Vagina (tissue), 2 donors: ENCODE measurements around the gene SPTBN1. TPM values are rescaled to one million over a fixed set of nuclear protein-coding genes. Genes with fewer than 3 reads are reported as not detected.
A peak's percentile ranks its signal among the peaks of the same experiment; 100 is the strongest.

Experiments
- DNase-seq, 2 donors: peaks; one replicate each; pipeline ENCODE4 v3.0.0-alpha.2; 2017; ENCODE audit errors: extremely low spot score in 2 of 2
- H3K27ac ChIP-seq: fragments of 200-600 bp; sonication (generic); one replicate; pipeline ENCODE4 v1.5.1; 2019
- H3K27me3 ChIP-seq: fragments of 200-600 bp; sonication (generic); one replicate; pipeline ENCODE4 v1.5.1; 2019
- H3K36me3 ChIP-seq, 2 donors: fragments of 200-600 bp; sonication (generic); one replicate each; pipeline ENCODE4 v1.5.1; 2017 to 2019
- H3K4me1 ChIP-seq: fragments of 200-600 bp; sonication (generic); one replicate; pipeline ENCODE4 v1.5.1; 2019
- H3K4me3 ChIP-seq, 2 donors: fragments of 200-600 bp; sonication (generic); 1 replicate in 1 of 2; 2 replicates in 1 of 2; pipeline ENCODE4 v1.5.1; 2016 to 2019
- H3K9me3 ChIP-seq: fragments of 200-600 bp; sonication (generic); one replicate; pipeline ENCODE4 v1.5.1; 2019
- POLR2A ChIP-seq, 2 donors: fragments of 450-650 bp; IDR thresholded peaks; one replicate each; pipeline ENCODE4 v1.6.1; 2017; ENCODE audit warnings: antibody characterized with exemption in 2 of 2, mild to moderate bottlenecking in 2 of 2, moderate library complexity in 2 of 2
- POLR2AphosphoS5 ChIP-seq, 2 donors: sonication (generic); formaldehyde crosslinking; IDR thresholded peaks; one replicate each; pipeline ENCODE4 v1.9.0; 2017; ENCODE audit warnings: antibody characterized with exemption in 2 of 2, mild to moderate bottlenecking in 2 of 2, low read depth in 1 of 2; ENCODE audit not compliant: insufficient read depth in 1 of 2
- intact Hi-C: fragments of 100-400 bp; cut with DNase I; formaldehyde crosslinking; loops from one replicate; pipeline ENCODE4 v1.15.1; 2023
- total RNA-seq: library from RNA; depleted of rRNA; stranded (reverse); fragments of >200 nt; gene quantifications from one replicate; pipeline ENCODE4 v1.2.3, GENCODE V29; 2016
- TF ChIP-seq, protein P1 (sequence below), 3 experiments: fragments of 450-650 bp in 2 of 3; fragments of 200-600 bp in 1 of 3; sonication (generic) in 1 of 3; IDR thresholded peaks; one replicate each; pipeline ENCODE4 v1.5.1; 2017 to 2019; ENCODE audit warnings: antibody characterized with exemption in 3 of 3, mild to moderate bottlenecking in 2 of 3, moderate library complexity in 2 of 3

SPTBN1 gene
- total RNA-seq, 1 donor from 2014 or later = 278 TPM

DNA sequence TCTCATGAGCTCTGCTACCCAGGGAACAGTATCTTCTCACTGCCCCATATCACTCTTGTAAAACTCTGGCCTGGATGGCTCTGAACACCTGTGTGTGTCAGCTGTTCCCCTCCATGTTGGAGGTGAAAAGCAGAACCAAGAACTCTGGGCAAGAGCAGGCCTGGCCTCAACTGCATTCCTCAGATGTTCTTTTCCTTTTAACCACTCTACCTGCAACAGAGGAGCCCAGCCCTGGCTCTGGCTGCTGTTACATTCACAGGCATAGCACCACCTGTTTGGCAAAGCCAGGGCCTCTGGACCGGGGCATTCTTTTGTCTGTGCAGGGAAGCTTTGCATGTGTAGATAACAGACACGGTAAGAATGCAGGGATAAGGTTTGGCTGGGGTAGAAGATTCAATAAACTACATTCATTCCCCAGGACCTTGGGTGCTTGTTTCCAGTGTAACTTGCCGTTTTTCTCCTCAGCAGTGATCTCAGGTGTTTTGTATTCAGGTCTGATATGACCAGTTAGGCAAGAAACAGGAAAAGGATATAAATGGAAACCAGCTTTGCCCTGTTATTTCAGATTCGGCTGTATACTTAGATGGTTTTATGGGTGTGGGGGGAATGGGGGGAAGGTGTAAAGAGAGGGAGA, 95.1 kb downstream of the SPTBN1 start:
- no peak for DNase-seq
- H3K9me3 ChIP-seq = no peaks in the 10 kb centered on the region
- no peak overlapping the region for H3K4me3 ChIP-seq
- H3K27me3 ChIP-seq = no peaks in the 10 kb centered on the region
- TF ChIP-seq POLR2AphosphoS5 (IDR thresholded peaks at IDR 0.05; ENCODE audit: insufficient read depth in 1 of 2, low read depth in 1 of 2) (no peak), POLR2A (IDR thresholded peaks at IDR 0.05) (no peak)
- TF ChIP-seq, protein P1, sequence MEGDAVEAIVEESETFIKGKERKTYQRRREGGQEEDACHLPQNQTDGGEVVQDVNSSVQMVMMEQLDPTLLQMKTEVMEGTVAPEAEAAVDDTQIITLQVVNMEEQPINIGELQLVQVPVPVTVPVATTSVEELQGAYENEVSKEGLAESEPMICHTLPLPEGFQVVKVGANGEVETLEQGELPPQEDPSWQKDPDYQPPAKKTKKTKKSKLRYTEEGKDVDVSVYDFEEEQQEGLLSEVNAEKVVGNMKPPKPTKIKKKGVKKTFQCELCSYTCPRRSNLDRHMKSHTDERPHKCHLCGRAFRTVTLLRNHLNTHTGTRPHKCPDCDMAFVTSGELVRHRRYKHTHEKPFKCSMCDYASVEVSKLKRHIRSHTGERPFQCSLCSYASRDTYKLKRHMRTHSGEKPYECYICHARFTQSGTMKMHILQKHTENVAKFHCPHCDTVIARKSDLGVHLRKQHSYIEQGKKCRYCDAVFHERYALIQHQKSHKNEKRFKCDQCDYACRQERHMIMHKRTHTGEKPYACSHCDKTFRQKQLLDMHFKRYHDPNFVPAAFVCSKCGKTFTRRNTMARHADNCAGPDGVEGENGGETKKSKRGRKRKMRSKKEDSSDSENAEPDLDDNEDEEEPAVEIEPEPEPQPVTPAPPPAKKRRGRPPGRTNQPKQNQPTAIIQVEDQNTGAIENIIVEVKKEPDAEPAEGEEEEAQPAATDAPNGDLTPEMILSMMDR (IDR thresholded peaks at IDR 0.05) = no peak
- H3K4me1 ChIP-seq = peaks cover 42% of the 10 kb centered on the region
- H3K36me3 ChIP-seq = no peaks in the 10 kb centered on the region
- intact Hi-C loops = no loop called here
- H3K27ac ChIP-seq = no peak overlapping the region

DNA sequence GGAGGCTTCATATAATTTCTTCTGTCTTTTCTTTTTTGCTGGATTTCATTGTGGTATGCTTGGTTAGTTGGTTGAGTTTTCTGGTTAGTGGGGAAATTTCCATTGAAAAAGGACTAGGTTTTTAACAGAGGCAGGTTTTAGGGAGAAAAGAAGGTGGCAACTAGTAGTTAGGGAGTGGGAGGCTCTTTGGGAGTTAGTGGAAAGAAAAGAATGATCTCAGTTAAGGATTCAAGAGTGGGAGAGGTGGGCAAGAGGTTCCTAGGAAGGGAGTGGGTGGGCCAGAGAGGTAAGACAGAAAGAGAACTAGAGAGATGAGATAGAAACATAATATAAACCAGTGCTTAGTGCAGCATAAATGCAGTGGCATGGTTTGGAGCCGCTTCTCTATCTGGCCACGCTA, 96.9 kb downstream of the SPTBN1 start:
- Histone ChIP-seq H3K4me1 (peaks cover 54% of the 10 kb centered on the region), H3K36me3 (no peaks in the 10 kb centered on the region), H3K27me3 (no peaks in the 10 kb centered on the region), H3K4me3 (no peak overlapping the region), H3K9me3 (no peaks in the 10 kb centered on the region), H3K27ac (no peak overlapping the region)
- intact Hi-C loops = no loop called here
- TF ChIP-seq POLR2AphosphoS5 (IDR thresholded peaks at IDR 0.05; ENCODE audit: insufficient read depth in 1 of 2, low read depth in 1 of 2) = no peak
- TF ChIP-seq, protein P1 (IDR thresholded peaks at IDR 0.05) = no peak
- no peak for TF ChIP-seq POLR2A (IDR thresholded peaks at IDR 0.05)
- DNase-seq = no peak

DNA sequence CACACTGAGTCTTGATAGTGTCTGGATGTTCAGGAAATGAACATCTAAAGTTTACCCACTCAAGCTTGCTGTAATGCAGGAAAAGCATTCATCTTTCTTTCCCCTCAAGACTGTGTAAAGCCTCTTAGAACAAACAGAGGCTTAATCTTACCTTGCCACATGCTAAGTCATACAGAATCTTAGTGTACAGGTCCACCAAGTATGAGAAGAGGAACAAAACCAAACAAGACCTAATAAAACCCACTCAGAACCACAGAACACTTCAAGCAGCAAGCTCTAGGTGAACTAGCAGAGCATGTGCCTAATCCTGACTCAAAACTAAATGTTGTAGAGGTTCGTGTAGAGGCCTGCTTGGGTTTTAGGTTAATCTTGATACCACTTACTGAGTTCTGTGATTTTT, 97.6 kb downstream of the SPTBN1 start:
- Histone ChIP-seq H3K4me1 (peaks cover 56% of the 10 kb centered on the region), H3K27ac (no peak overlapping the region), H3K4me3 (no peak overlapping the region), H3K36me3 (no peaks in the 10 kb centered on the region), H3K9me3 (no peaks in the 10 kb centered on the region), H3K27me3 (no peaks in the 10 kb centered on the region)
- peak in 1 of 2 donors; percentile 8 for DNase-seq
- TF ChIP-seq, protein P1 (IDR thresholded peaks at IDR 0.05) = no peak
- TF ChIP-seq POLR2AphosphoS5 (IDR thresholded peaks at IDR 0.05; ENCODE audit: insufficient read depth in 1 of 2, low read depth in 1 of 2) (no peak), POLR2A (IDR thresholded peaks at IDR 0.05) (no peak)
- intact Hi-C loops = no loop called here

DNA sequence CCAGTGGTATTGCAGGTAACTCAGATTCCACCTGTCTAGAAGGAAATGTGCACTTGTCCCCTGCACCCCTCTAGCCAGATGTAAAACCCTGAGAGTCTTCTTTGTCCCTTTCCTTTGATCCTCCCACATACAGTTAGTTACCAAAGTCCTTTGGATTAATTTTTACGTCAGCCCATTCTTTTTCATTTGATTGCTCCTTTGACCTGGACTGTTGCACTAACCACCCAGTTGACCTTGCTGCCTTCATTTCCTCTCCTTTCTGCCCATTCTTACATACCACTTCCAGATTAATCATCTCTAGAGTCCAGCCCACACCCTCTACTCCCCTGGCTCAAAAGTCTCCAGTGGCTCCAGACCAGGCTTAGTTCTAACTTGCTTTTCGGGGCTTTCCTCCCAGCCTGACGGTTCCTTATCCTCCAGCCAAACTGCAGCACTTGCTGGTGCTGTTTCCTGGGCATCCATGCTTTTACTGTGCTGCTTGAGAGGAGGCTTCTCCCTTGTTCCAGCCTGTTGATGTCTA, 99.3 kb downstream of the SPTBN1 start:
- DNase-seq = no peak
- Histone ChIP-seq H3K4me3 (no peak overlapping the region), H3K9me3 (no peaks in the 10 kb centered on the region), H3K27me3 (no peaks in the 10 kb centered on the region), H3K36me3 (no peaks in the 10 kb centered on the region), H3K27ac (no peak overlapping the region), H3K4me1 (peaks cover 58% of the 10 kb centered on the region)
- TF ChIP-seq, protein P1 (IDR thresholded peaks at IDR 0.05) = no peak
- no peak for TF ChIP-seq POLR2AphosphoS5 (IDR thresholded peaks at IDR 0.05; ENCODE audit: insufficient read depth in 1 of 2, low read depth in 1 of 2)
- no peak for TF ChIP-seq POLR2A (IDR thresholded peaks at IDR 0.05)
- intact Hi-C loops = no loop called here

DNA sequence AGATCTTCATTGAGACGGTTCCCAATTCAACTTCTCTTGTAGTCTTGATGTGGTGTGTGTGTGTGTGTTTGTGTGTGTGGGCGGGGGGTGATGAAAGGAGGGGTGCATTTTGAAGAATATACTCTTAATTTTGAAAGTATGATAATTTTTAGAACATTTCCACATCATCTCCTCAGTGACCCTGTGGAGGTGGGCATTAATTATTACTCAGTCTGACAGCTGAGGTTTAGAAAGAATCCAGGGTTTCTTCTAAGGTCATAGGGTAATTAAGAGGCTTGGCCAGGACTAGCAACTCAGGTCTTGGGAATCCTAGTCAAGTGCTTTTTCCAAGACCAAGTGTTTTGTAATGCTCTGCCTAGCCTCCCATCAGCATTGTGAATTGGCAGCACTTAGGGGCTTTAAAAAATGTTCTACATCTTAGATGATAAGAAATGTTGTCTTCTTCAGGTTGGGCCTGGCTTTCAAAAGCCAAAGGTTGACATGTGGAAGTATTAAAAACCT, 100.5 kb downstream of the SPTBN1 start:
- DNase-seq = no peak
- intact Hi-C loops = no loop called here
- peaks cover 55% of the 10 kb centered on the region for H3K4me1 ChIP-seq

More for the DNA sequence above, 100.5 kb downstream of the SPTBN1 start:
- Histone ChIP-seq H3K4me3 (no peak overlapping the region), H3K9me3 (no peaks in the 10 kb centered on the region), H3K36me3 (no peaks in the 10 kb centered on the region), H3K27me3 (no peaks in the 10 kb centered on the region), H3K27ac (peak overlapping the region; percentile 92)
- TF ChIP-seq POLR2A (IDR thresholded peaks at IDR 0.05) = no peak
